Nephron progenitor cell (in vitro differentiated cells): Measurements from ENCODE around the gene GSTT2.

Experiments used
- DNase-seq: peaks from one replicate; pipeline ENCODE4 v3.0.0; 2021
- H3K27ac Mint-ChIP-seq: 2 replicates; pipeline ENCODE4 v1.8.0; 2021; ENCODE audit warnings: mild to moderate bottlenecking, moderate library complexity, mixed read lengths
- H3K27me3 Mint-ChIP-seq: 2 replicates; pipeline ENCODE4 v1.8.0; 2021; ENCODE audit warnings: mild to moderate bottlenecking, low read depth, mixed read lengths; ENCODE audit not compliant: poor library complexity
- H3K36me3 Mint-ChIP-seq: 2 replicates; pipeline ENCODE4 v1.8.0; 2021; ENCODE audit warnings: low read depth, mixed read lengths
- H3K4me1 Mint-ChIP-seq: 2 replicates; pipeline ENCODE4 v1.8.0; 2021; ENCODE audit warnings: mixed read lengths
- H3K4me3 Mint-ChIP-seq: 2 replicates; pipeline ENCODE4 v1.8.0; 2021; ENCODE audit warnings: mild to moderate bottlenecking, moderate library complexity, mixed read lengths
- H3K9me3 Mint-ChIP-seq: 2 replicates; pipeline ENCODE4 v1.8.0; 2021; ENCODE audit warnings: mild to moderate bottlenecking, moderate library complexity, mixed read lengths
- CTCF ChIP-seq: fragments of 200-600 bp; sonication (generic); IDR thresholded peaks from 2 replicates; pipeline ENCODE4 v1.5.0; 2021; ENCODE audit warnings: antibody characterized with exemption

Gene GSTT2

GRCh38 chr22:24006914-24007214 is 26.9 kb downstream of the GSTT2 start:
- no peak overlapping the region for H3K4me3 Mint-ChIP-seq
- TF ChIP-seq CTCF, result no peak

GRCh38 chr22:24007253-24008021 is 27.5 kb downstream of the GSTT2 start:
- Mint-ChIP-seq H3K36me3 (no peaks in the 10 kb centered on the region), H3K27ac (no peak overlapping the region), H3K27me3 (peaks cover 11% of the 10 kb centered on the region), H3K4me3 (no peak overlapping the region), H3K4me1 (peaks cover 17% of the 10 kb centered on the region), H3K9me3 (no peaks in the 10 kb centered on the region)
- DNase-seq, result no peak
- TF ChIP-seq CTCF, result no peak

More at GRCh38 chr22:24006914-24007214, 26.9 kb downstream of the GSTT2 start:
- no peaks in the 10 kb centered on the region for H3K36me3 Mint-ChIP-seq
- H3K4me1 Mint-ChIP-seq, result peaks cover 16% of the 10 kb centered on the region
- DNase-seq, result no peak
- H3K27ac Mint-ChIP-seq, result no peak overlapping the region
- peaks cover 11% of the 10 kb centered on the region for H3K27me3 Mint-ChIP-seq
- no peaks in the 10 kb centered on the region for H3K9me3 Mint-ChIP-seq

- no peak for DNase-seq
- no peak for TF ChIP-seq CTCF
- no peak overlapping the region for H3K4me3 Mint-ChIP-seq
- peaks cover 20% of the 10 kb centered on the region for H3K4me1 Mint-ChIP-seq
- no peaks in the 10 kb centered on the region for H3K9me3 Mint-ChIP-seq
- H3K36me3 Mint-ChIP-seq, result no peaks in the 10 kb centered on the region
- H3K27me3 Mint-ChIP-seq, result peaks cover 11% of the 10 kb centered on the region
- no peak overlapping the region for H3K27ac Mint-ChIP-seq
Observed at GRCh38 chr22:24008022-24008283, 28.0 kb downstream of the GSTT2 start.

DNA sequence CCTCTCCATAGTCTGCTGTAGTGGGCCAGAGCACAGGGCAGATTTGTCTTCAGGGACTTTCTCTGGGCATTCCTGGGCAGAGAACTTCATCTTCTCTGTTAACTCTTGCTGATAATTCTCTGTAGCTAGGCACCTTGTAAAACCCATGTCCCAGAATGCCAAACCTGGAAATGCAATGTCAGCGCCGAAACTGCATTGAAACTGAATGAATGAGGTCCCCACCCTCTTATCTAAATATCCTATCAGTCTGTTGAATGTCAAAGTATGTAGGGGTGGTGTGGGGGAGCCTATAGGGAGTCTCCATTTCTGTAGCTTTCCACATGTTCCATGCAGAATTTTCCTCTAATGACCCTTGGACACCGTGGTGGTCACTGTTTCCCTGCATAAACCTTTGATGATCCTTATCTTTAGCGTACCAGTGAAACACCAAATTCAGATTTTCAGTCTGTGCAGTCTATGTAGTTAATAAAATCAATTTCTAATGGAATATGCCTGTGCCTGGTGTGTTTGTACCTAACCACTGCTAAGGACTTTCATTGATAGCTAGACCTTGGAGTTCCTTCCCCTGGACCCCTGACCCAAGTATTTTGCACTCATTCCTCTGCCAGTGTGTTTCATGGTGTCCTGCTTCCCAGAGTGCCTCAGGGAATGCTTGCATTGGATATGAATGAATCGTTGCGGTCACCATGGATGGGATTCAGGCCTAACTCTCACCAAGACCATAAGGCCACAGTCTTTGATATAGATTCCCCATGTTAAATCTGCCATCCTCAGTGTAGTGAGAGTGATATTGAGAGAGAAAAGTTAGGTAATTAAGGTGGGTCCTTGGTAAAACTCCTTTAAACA is 28.7 kb downstream of the GSTT2 start:
- H3K36me3 Mint-ChIP-seq, result peaks cover 2% of the 10 kb centered on the region
- TF ChIP-seq CTCF, result no peak
- peaks cover 20% of the 10 kb centered on the region for H3K4me1 Mint-ChIP-seq
- H3K27me3 Mint-ChIP-seq, result peaks cover 11% of the 10 kb centered on the region
- H3K27ac Mint-ChIP-seq, result no peak overlapping the region
- H3K4me3 Mint-ChIP-seq, result no peak overlapping the region
- no peaks in the 10 kb centered on the region for H3K9me3 Mint-ChIP-seq
- no peak for DNase-seq

- Mint-ChIP-seq H3K27ac (peak overlapping the region; percentile 60), H3K4me3 (no peak overlapping the region)
- no peak for DNase-seq
Observed at GRCh38 chr22:24009227-24010017, 29.5 kb downstream of the GSTT2 start.

More at GRCh38 chr22:24009227-24010017, 29.5 kb downstream of the GSTT2 start:
- peaks cover 22% of the 10 kb centered on the region for H3K4me1 Mint-ChIP-seq
- peaks cover 7% of the 10 kb centered on the region for H3K36me3 Mint-ChIP-seq
- TF ChIP-seq CTCF, result no peak
- H3K9me3 Mint-ChIP-seq, result no peaks in the 10 kb centered on the region
- H3K27me3 Mint-ChIP-seq, result peaks cover 11% of the 10 kb centered on the region
